CD4-positive, alpha-beta T cell treated with Interleukin-17A for 1 hour (primary cell): ENCODE data around the gene TRIM67.

Experiments
- DNase-seq: peaks from one replicate; pipeline ENCODE4 v3.0.0-alpha.2; 2020

TRIM67 gene

DNA sequence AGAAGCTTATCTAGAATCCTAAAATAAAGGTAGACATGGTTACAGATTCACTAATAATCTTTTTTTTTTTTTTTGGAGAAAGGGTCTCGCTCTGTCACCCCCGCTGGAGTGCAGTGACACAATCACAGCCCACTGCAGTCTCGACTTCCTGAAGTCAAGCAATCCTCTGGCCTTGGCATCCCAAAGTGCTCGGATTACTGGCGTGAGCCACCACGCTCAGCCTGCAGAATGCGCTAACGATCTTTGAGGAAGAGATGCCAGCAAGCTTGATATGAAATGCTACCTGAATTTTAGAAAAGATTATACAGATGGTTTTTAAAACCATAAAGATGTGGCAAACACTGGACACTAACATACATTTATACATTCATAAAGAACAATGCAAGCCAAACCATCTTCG lies 75.1 kb downstream of the TRIM67 start:
- no peak for DNase-seq

DNA sequence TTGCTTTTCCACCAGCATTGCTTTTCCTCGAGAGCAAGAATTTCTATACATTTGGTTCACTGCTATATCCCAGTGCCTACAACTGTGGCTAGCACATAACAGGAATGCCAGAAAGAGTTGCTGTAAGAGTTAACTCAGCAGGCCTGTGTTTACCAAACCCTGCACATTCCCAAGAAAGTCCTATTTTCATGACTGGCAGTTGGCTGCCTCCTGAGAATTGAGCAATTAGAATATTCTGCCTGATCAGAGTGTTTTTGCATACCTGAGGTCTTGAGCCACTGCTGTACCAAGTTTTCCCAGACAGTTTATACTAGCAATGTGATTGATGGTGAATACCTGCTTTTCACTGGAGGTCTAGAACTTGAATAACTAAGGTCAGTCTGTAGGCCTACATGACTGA lies 76.4 kb downstream of the TRIM67 start:
- DNase-seq: no peak

DNA sequence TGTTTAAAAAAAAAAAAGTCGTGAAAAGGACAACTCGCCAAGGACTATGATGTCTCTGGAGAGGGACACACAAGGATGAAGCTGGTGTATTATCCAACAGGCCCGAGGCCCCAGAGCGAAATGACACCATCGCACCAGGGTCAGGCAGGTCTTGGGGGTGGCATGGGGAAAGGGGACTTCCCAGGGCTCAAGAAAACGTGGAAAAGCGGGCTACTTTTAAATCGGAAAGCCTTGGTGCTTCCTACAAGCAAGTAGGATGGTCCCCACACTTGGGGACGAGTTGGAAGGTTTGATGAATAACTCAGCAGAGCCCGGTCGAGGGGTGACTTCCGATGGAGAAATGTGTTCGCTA lies 78.6 kb downstream of the TRIM67 start:
- DNase-seq: no peak

DNA sequence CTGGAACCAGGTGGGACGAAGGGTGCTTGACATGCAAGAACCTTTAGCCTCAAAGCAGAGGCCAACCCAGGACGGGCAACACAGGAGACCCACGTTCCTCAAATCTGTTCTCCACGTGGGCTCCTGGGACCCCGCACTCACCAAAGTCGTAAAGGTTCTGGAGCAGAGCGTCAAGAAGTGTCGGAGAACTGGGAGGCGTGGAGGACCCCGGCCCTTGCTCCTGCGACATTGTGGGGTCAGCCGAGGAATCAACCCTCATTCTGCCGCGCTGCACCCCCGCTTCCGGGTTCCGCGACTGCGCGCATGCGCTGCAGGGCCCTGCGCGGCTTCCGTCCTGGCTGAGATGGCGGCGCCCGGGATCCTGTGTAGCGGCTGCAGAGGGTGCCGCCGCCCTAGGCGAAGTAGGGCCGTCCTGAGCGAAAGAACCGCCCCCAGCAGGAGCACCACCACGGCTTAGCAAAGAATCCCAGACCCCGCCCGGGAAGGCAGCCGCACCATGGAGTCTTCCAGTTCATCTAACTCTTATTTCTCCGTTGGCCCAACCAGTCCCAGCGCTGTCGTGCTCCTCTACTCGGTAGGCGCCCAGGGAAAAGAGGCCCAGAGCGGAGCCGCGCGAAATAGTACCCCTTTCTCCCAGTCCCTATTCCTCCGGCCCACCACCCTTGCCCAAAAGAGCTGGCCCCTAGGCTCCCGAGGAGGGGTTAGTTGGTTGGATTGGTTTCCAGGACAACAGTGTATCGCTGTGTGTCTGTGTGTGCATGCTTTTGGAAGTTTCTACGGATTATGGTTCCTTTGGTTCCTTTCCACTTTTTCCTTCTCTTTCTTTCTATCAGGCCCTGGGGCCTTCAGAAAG lies 79.3 kb downstream of the TRIM67 start, which contains the start of gene GNPAT:
GNPAT (plus strand) TSS at position 330 of the 853 bp plus-strand sequence; CDS start at position 497, 167 bp downstream.
- peak; percentile 90 for DNase-seq

DNA sequence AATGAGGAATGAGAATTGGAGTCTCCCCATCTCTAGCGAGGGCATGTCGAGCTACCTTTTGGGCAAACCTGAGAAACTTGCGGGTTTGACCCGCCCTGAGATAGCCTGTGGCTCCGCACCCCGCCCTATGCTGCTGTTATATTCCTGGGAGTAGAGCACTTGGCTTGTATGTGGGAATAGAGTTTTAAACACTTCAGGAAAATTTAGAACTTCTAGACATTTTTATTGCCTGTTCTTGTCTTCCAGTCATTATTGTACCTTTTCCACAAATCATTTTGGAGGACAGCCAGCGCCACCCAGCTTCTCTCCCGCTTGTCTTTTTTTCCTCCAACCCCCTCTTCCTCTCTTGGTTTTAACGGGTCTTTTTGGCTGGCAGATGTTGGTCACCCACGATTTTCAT lies 79.9 kb downstream of the TRIM67 start:
- peak; percentile 1 for DNase-seq

DNA sequence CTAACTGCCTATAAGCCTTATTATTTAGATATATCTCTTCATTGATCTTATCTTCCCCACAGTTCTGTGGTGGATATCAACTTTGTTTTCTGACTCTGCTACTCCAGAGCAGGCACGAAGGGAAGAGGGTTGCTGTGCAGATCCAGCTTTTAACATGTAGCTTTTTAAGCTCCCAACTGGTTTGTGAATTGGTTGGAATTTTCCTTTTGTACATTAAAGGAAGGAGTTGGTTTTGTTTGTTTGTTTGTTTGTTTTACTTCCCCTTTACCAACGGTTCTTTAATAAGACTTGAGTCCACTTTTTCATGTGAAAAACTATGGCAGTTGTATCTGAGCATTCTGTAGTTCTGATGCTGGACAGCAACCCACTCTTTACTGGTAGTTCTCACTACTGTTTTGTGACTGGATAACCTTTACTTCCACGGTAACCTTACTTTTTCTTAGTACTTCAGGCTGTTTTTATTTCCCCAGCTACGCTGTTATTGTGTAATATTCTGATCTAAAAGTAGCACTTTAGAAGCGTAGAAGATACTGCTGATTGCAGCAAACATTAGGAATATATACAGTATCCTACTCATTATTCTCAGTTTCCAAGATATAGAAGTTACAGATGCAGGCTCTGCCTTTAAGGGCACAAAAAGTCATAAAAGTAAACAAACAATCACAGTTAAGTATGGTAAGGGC lies 80.8 kb downstream of the TRIM67 start:
- peak; percentile 3 for DNase-seq

DNA sequence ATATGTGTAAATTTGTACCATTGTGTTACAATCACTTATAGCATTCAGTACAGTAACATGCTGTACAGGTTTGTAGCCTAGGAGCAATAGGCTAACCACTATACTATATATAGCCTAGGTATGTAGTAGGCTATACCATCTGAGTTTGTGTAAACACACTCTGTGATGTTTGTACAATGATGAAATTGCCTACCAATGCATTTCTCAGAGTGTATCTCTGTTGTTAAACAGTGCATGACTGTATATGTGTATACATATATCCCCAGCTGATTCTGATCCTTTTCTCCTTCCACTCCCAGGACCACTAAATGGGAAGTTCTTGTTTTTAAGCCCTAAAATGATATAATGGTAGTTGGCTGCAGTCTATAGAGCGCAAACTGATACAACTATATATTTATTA lies 86.9 kb downstream of the TRIM67 start:
- DNase-seq: no peak

DNA sequence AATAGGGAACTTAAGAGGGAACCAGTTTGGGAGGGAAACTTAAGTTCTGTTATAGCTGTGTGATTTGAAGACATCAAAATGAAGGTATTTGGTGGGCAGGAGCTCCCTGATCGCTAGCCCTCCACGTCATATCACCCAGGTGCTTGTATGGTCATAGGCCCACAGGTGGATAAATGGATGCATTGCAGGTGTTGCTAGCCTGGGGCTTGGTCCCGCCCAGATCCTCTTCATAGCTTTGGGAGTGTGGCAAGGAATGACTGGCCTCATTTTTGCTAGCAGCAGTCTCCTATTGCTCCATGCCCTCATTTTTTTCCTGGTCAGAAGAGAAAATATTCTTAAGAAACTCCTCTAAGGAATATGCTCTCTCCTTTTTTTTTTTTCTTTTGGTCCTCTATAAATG lies 90.5 kb downstream of the TRIM67 start:
- DNase-seq: no peak

DNA sequence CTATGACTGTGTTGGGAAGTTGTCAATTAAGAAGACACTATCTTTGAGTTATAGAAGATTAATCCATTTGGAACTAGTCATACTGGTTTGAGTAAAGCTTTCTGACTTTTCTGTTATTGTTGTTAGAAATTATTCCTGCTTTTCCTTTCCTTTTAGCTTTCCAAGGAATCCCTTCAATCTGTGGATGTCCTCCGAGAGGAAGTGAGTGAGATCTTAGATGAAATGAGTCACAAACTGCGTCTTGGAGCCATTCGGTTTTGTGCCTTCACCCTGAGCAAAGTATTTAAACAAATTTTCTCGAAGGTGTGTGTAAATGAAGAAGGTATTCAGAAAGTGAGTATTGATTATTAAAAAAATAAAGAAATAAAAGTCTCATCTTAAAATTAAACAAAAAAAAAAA lies 98.5 kb downstream of the TRIM67 start:
- no peak for DNase-seq

DNA sequence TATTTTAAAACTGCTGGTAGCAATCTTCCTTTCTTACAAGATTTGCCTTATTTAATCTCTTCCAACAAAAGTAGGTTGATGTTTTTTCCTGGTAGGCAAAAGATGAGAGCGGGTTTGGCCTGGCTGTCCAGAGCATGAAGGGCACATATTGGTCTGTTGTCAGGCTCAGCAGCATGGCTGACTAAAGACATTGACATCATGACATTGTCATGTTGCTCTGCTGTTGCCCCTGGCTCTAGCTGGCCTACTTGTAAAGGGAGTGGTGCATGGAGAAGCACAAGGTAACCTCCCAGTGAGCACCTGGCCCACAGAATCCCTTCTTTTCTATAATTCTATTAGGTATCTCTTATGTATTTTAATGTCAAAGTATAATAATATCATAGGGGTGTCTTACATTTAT lies 102.8 kb downstream of the TRIM67 start:
- no peak for DNase-seq

DNA sequence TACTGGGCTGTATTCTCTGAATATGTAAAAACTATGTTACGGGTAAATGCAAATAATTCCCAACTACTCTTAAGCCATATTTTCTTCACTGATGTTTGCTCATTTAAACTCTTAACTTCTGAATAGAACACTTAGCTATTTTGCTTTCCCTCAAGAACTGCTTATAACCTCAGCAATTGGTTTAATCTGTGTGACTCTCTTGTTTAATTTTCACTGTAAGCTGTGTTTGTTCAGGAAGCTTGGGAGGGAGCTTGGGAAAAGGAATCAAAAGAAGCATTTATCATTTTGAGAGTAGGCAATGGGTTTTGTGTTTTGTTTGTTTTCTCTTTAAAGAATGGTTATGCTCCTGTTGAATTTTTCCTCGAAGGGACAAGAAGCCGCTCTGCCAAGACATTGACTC lies 103.5 kb downstream of the TRIM67 start:
- no peak for DNase-seq

DNA sequence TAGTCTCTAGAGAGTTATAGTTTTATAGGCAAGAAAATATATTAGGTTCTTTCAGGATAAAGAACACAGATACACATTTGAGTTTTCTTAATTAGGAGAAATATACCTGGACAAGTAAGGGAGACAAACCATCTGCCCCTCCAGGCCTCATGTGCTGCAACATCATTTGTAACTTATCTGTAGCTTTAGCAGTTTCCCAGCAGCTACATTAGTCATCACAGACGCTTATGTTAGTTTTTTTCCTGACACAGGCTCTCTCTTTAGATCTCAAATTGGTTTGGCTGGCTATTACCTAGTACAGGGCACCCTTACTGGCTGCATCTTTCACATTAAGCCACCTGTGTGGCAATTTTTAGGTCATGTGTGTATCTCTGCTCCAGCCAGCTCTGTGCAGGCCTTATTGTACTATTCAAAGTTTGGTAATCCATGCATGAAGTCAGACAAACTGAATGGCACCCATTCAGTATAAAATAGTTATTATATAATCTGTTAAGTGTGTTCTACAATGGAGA lies 105.0 kb downstream of the TRIM67 start:
- no peak for DNase-seq
